GM21786 (cell line): Measurements from ENCODE around the gene EIF4G1.
A peak's percentile ranks its signal among the peaks of the same experiment; 100 is the strongest.
"Not testable (repeated sequence)": the region's sequence is repeated elsewhere in the genome, so short reads cannot be mapped to it uniquely, and the experiment has no call there.

ENCODE experiments used
- ATAC-seq: cut with Tn5 transposase; IDR thresholded peaks from one replicate; pipeline ENCODE4 v1.9.1; 2021; ENCODE audit not compliant: unreplicated experiment

The EIF4G1 gene

GRCh38 chr3:184333700-184334099 is 19.3 kb downstream of the EIF4G1 start:
- ATAC-seq: no peak

GRCh38 chr3:184334470-184335158 is 20.2 kb downstream of the EIF4G1 start:
- ATAC-seq: no peak

GRCh38 chr3:184335291-184335660 is 20.9 kb downstream of the EIF4G1 start:
- ATAC-seq: no peak

- ATAC-seq: peak; percentile 76
These were observed 21.5 kb downstream of the EIF4G1 start for GRCh38 chr3:184335661-184336546.

GRCh38 chr3:184336547-184337398 is 22.4 kb downstream of the EIF4G1 start:
- no peak for ATAC-seq

- no peak for ATAC-seq
These were observed 23.0 kb downstream of the EIF4G1 start, which contains the start of gene FAM131A for GRCh38 chr3:184337399-184337714. FAM131A (plus strand) TSS chr3:184337600; CDS start chr3:184337631, 31 bp downstream.

- ATAC-seq: no peak
These were observed 23.6 kb downstream of the EIF4G1 start for GRCh38 chr3:184337981-184338380.

- no peak for ATAC-seq
These were observed 24.1 kb downstream of the EIF4G1 start for GRCh38 chr3:184338511-184338945.

GRCh38 chr3:184339001-184339400 is 24.6 kb downstream of the EIF4G1 start:
- no peak for ATAC-seq

GRCh38 chr3:184339451-184340135 is 25.2 kb downstream of the EIF4G1 start:
- ATAC-seq: not testable (repeated sequence)

GRCh38 chr3:184341925-184342324 is 27.5 kb downstream of the EIF4G1 start:
- no peak for ATAC-seq

GRCh38 chr3:184343200-184343876 is 28.9 kb downstream of the EIF4G1 start:
- ATAC-seq: no peak

GRCh38 chr3:184344579-184345316 is 30.3 kb downstream of the EIF4G1 start:
- no peak for ATAC-seq

GRCh38 chr3:184345317-184346144 is 31.1 kb downstream of the EIF4G1 start:
- peak; percentile 80 for ATAC-seq

- no peak for ATAC-seq
These were observed 32.2 kb downstream of the EIF4G1 start for GRCh38 chr3:184346480-184347190.

- no peak for ATAC-seq
These were observed 33.1 kb downstream of the EIF4G1 start for GRCh38 chr3:184347321-184348056.

GRCh38 chr3:184348057-184348382 is 33.6 kb downstream of the EIF4G1 start:
- no peak for ATAC-seq
